Measurements from ENCODE around the gene FRMPD4.

FRMPD4 gene

GRCh38 chrX:12360383-12360782 is 222.1 kb downstream of the FRMPD4 start:
- in situ Hi-C loops (cut with MboI; ENCODE audit: low pct_unique_long_range_greater_than_20kb, low sequenced_read_pairs, unreplicated experiment) = no loop called here
- TF ChIP-seq, protein P1, sequence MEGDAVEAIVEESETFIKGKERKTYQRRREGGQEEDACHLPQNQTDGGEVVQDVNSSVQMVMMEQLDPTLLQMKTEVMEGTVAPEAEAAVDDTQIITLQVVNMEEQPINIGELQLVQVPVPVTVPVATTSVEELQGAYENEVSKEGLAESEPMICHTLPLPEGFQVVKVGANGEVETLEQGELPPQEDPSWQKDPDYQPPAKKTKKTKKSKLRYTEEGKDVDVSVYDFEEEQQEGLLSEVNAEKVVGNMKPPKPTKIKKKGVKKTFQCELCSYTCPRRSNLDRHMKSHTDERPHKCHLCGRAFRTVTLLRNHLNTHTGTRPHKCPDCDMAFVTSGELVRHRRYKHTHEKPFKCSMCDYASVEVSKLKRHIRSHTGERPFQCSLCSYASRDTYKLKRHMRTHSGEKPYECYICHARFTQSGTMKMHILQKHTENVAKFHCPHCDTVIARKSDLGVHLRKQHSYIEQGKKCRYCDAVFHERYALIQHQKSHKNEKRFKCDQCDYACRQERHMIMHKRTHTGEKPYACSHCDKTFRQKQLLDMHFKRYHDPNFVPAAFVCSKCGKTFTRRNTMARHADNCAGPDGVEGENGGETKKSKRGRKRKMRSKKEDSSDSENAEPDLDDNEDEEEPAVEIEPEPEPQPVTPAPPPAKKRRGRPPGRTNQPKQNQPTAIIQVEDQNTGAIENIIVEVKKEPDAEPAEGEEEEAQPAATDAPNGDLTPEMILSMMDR (IDR thresholded peaks at IDR 0.05; ENCODE audit: extremely low read depth, insufficient read depth, missing control alignments) = no peak

DNA sequence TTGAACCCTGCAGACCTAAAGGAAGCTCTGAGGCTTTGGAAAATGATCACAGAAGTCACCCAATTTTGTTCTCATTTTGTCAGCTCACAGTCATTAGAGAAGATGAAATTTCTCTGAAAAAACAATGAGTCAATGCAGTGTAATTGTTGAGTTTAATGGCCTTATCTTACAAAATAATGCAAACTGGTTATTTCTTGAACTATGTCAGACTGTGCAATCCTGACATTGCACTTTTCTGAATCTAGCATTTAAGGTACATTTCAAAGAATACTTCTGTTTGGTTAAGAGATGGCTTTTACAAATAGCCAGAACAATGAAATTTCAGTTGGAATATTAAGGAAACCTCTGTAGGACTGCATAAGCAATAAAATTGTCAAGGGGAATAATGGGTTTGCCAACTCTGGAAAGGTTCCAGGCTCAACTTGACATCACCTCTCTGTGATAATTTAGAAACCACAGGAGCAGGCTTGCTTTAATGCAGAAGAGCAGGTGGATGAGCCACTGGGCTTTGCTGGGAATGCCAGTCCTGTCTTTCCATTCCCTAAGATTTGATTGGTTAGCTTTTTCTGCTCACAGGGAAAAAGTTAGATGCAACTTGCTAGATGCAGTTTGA is 222.8 kb downstream of the FRMPD4 start:
- no peak for DNase-seq (ENCODE audit: low spot score)
- TF ChIP-seq, protein P1 (IDR thresholded peaks at IDR 0.05; ENCODE audit: extremely low read depth, insufficient read depth, missing control alignments) = no peak
- in situ Hi-C loops (cut with MboI; ENCODE audit: low pct_unique_long_range_greater_than_20kb, low sequenced_read_pairs, unreplicated experiment) = no loop called here

More at GRCh38 chrX:12360383-12360782, 222.1 kb downstream of the FRMPD4 start:
- no peak for DNase-seq (ENCODE audit: low spot score)

- in situ Hi-C loops (cut with MboI; ENCODE audit: low pct_unique_long_range_greater_than_20kb, low sequenced_read_pairs, unreplicated experiment) = no loop called here
- no peak for DNase-seq (ENCODE audit: low spot score)
- TF ChIP-seq, protein P1 (IDR thresholded peaks at IDR 0.05; ENCODE audit: extremely low read depth, insufficient read depth, missing control alignments) = no peak
Measured at GRCh38 chrX:12363216-12363615, 224.9 kb downstream of the FRMPD4 start.

- TF ChIP-seq, protein P1 (IDR thresholded peaks at IDR 0.05; ENCODE audit: extremely low read depth, insufficient read depth, missing control alignments) = no peak
- in situ Hi-C loops (cut with MboI; ENCODE audit: low pct_unique_long_range_greater_than_20kb, low sequenced_read_pairs, unreplicated experiment) = no loop called here
- no peak for DNase-seq (ENCODE audit: low spot score)
Measured at GRCh38 chrX:12366440-12366839, 228.2 kb downstream of the FRMPD4 start.

DNA sequence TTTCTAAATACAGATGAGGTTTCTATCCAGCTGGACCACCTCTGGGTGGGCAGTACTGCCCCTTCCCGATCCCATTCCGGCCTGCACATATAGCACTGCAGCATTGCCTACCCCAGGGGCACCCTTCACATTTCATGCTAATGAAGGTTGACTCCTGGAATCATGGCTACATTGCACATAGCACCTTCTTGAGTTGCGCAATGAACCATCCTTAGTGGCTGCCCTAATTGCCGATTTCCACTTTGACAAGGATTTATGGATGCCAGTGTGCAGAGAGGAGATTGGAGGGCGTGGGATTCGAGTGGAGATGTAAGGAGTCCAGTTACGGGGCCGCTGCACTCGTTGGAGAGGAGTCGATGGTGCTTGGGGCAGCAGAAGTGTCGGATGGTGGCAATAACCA is 229.0 kb downstream of the FRMPD4 start:
- in situ Hi-C loops (cut with MboI; ENCODE audit: low pct_unique_long_range_greater_than_20kb, low sequenced_read_pairs, unreplicated experiment) = no loop called here
- TF ChIP-seq, protein P1 (IDR thresholded peaks at IDR 0.05; ENCODE audit: extremely low read depth, insufficient read depth, missing control alignments) = no peak
- no peak for DNase-seq (ENCODE audit: low spot score)

GRCh38 chrX:12370497-12370986 is 232.3 kb downstream of the FRMPD4 start:
- in situ Hi-C loops (cut with MboI; ENCODE audit: low pct_unique_long_range_greater_than_20kb, low sequenced_read_pairs, unreplicated experiment) = no loop called here
- TF ChIP-seq, protein P1 (IDR thresholded peaks at IDR 0.05; ENCODE audit: extremely low read depth, insufficient read depth, missing control alignments) = no peak
- DNase-seq (ENCODE audit: low spot score) = no peak
